ENCODE data around the gene GNLY. TPM values are rescaled to one million over a fixed set of nuclear protein-coding genes. Genes with fewer than 3 reads are reported as not detected.

Gene GNLY
- polyA plus RNA-seq, 1 of the 3 experiments (the other 2 are of a cell fraction) = not detected

DNA sequence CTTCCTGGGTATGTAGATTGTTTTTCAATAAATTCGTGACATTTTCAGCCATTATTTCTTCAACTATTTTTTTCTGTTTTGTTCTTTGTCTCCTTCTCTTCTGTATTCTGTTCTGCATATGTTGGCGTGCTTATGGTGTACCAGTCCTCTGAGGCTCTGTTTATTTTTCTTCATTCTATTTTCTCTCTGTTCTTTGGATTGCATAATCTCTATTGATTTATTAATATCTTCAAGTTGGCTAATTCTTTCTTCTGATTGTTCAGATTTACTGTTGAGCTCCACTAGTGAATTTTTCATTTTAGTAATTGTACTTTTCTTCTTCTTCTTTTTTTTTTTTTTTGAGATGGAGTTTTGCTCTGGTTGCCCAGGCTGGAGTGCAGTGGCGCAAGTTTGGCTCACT lies 9.9 kb downstream of the GNLY start:
- 95% methylated on average over 3 of the region's 3 CpGs for WGBS (ENCODE audit: low lambda C conversion rate)
- Histone ChIP-seq H3F3A (replicated peaks; ENCODE audit: insufficient read depth) (peaks cover 15% of the 10 kb centered on the region), H3K4me2 (no peak overlapping the region), H3K36me3 (replicated peaks in 1 of 2; ENCODE audit: control insufficient read depth in 1 of 2, insufficient read depth in 2 of 2, low read length in 1 of 2) (no peaks in the 10 kb centered on the region), H3K4me1 (ENCODE audit: control insufficient read depth in 1 of 2, insufficient read depth in 2 of 2, low read depth in 1 of 2, low read length in 1 of 2) (peaks cover 0 to 11% of the 10 kb centered on the region in 2 experiments; a peak in 2 of 4 replicates), H2AFZ (ENCODE audit: low read depth) (no peak overlapping the region), H4K20me1 (ENCODE audit: insufficient read depth) (no peaks in the 10 kb centered on the region), H3K9me3 (no peaks in the 10 kb centered on the region), H3K9me2 (no peaks in the 10 kb centered on the region), H3K4me3 (ENCODE audit: low read depth in 2 of 2, low read length in 1 of 2) (no peak overlapping the region), H3K27ac (ENCODE audit: low read depth in 2 of 2, low read length in 1 of 2) (no peak overlapping the region), H3K79me2 (ENCODE audit: insufficient read depth) (no peaks in the 10 kb centered on the region), H3K9ac (no peak overlapping the region), H3K27me3 (ENCODE audit: insufficient read depth) (no peaks in the 10 kb centered on the region)
- ChIA-PET CTCF (interaction anchor here (1.2 to 8.1 kb wide), 8 partner anchors 9 to 333 kb away, joined by 3 to 101 read pairs (median 38); partner anchors contain the start of gene GNLY), POLR2A (no interaction called here)
- no peak for DNase-seq
- TF ChIP-seq FOXM1 (IDR thresholded peaks at IDR 0.05; ENCODE audit: low read depth) (no peak), FOSL2 (IDR thresholded peaks at IDR 0.05; ENCODE audit: borderline replicate concordance, low read depth) (no peak), RXRA (IDR thresholded peaks at IDR 0.05; ENCODE audit: borderline replicate concordance, low read depth) (no peak), MXI1 (IDR thresholded peaks at IDR 0.05; ENCODE audit: low read depth, low read length) (no peak), TCF12 (IDR thresholded peaks at IDR 0.05) (no peak), GABPA (IDR thresholded peaks at IDR 0.05; ENCODE audit: low read depth) (no peak), MEF2A (IDR thresholded peaks at IDR 0.05; ENCODE audit: borderline replicate concordance, low read depth) (no peak), EP300 (IDR thresholded peaks at IDR 0.05; ENCODE audit: borderline replicate concordance in 1 of 2, low read depth in 1 of 2, low read length in 1 of 2) (no peak), RCOR1 (IDR thresholded peaks at IDR 0.05; ENCODE audit: low read length) (no peak), EZH2phosphoT487 (IDR thresholded peaks at IDR 0.05; ENCODE audit: borderline replicate concordance, low read depth) (no peak), ELF1 (IDR thresholded peaks at IDR 0.05) (no peak), RFX5 (IDR thresholded peaks at IDR 0.05; ENCODE audit: low read length) (no peak), NFIC (IDR thresholded peaks at IDR 0.05; ENCODE audit: borderline replicate concordance) (no peak), SIN3A (IDR thresholded peaks at IDR 0.05; ENCODE audit: borderline replicate concordance, low read depth, low read length) (no peak), GATA2 (CRISPR knock-in tag; IDR thresholded peaks at IDR 0.05) (no peak), JUND (IDR thresholded peaks at IDR 0.05) (no peak), NRF1 (IDR thresholded peaks at IDR 0.05; ENCODE audit: low read depth, low read length) (no peak)
- TF ChIP-seq, protein P1, sequence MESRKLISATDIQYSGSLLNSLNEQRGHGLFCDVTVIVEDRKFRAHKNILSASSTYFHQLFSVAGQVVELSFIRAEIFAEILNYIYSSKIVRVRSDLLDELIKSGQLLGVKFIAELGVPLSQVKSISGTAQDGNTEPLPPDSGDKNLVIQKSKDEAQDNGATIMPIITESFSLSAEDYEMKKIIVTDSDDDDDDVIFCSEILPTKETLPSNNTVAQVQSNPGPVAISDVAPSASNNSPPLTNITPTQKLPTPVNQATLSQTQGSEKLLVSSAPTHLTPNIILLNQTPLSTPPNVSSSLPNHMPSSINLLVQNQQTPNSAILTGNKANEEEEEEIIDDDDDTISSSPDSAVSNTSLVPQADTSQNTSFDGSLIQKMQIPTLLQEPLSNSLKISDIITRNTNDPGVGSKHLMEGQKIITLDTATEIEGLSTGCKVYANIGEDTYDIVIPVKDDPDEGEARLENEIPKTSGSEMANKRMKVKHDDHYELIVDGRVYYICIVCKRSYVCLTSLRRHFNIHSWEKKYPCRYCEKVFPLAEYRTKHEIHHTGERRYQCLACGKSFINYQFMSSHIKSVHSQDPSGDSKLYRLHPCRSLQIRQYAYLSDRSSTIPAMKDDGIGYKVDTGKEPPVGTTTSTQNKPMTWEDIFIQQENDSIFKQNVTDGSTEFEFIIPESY (IDR thresholded peaks at IDR 0.05; ENCODE audit: borderline replicate concordance, low read depth) = no peak
- TF ChIP-seq, protein P2, sequence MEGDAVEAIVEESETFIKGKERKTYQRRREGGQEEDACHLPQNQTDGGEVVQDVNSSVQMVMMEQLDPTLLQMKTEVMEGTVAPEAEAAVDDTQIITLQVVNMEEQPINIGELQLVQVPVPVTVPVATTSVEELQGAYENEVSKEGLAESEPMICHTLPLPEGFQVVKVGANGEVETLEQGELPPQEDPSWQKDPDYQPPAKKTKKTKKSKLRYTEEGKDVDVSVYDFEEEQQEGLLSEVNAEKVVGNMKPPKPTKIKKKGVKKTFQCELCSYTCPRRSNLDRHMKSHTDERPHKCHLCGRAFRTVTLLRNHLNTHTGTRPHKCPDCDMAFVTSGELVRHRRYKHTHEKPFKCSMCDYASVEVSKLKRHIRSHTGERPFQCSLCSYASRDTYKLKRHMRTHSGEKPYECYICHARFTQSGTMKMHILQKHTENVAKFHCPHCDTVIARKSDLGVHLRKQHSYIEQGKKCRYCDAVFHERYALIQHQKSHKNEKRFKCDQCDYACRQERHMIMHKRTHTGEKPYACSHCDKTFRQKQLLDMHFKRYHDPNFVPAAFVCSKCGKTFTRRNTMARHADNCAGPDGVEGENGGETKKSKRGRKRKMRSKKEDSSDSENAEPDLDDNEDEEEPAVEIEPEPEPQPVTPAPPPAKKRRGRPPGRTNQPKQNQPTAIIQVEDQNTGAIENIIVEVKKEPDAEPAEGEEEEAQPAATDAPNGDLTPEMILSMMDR (IDR thresholded peaks at IDR 0.05) = no peak
- TF ChIP-seq, protein P3, sequence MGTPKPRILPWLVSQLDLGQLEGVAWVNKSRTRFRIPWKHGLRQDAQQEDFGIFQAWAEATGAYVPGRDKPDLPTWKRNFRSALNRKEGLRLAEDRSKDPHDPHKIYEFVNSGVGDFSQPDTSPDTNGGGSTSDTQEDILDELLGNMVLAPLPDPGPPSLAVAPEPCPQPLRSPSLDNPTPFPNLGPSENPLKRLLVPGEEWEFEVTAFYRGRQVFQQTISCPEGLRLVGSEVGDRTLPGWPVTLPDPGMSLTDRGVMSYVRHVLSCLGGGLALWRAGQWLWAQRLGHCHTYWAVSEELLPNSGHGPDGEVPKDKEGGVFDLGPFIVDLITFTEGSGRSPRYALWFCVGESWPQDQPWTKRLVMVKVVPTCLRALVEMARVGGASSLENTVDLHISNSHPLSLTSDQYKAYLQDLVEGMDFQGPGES (IDR thresholded peaks at IDR 0.05; ENCODE audit: low read depth, low read length) = no peak
